Astrocyte (in vitro differentiated cells and primary cell): ENCODE results near the gene SNX27. TPM values are rescaled to one million over a fixed set of nuclear protein-coding genes. Genes with fewer than 3 reads are reported as not detected.
A peak's percentile ranks its signal among the peaks of the same experiment; 100 is the strongest.

Experiments
- DNase-seq: peaks from one replicate; pipeline ENCODE4 v3.0.0-alpha.2; 2010; ENCODE audit warnings: low read depth
- FAIRE-seq: peaks from 2 replicates; lab custom pipeline; 2011; peaks lifted over from hg19 to GRCh38; lab: Jason Lieb, UNC
- H2AFZ ChIP-seq: 2 replicates; pipeline ENCODE4 v1.6.0; 2012; ENCODE audit warnings: low read depth, low read length, inconsistent platforms
- H3K27ac ChIP-seq: 2 replicates; pipeline ENCODE4 v1.5.1; 2011; ENCODE audit warnings: low read depth, low read length, inconsistent platforms
- H3K27me3 ChIP-seq: 2 replicates; pipeline ENCODE4 v1.6.0; 2011; ENCODE audit warnings: low read length, inconsistent platforms; ENCODE audit not compliant: insufficient read depth
- H3K36me3 ChIP-seq: 2 replicates; pipeline ENCODE4 v1.5.1; 2011; ENCODE audit warnings: low read length, inconsistent platforms; ENCODE audit not compliant: insufficient read depth
- H3K4me1 ChIP-seq: 2 replicates; pipeline ENCODE4 v1.5.1; 2011; ENCODE audit warnings: low read length, inconsistent platforms; ENCODE audit not compliant: insufficient read depth
- H3K4me2 ChIP-seq: 2 replicates; pipeline ENCODE4 v1.6.0; 2012; ENCODE audit warnings: low read length, inconsistent platforms
- H3K4me3 ChIP-seq: 2 replicates; pipeline ENCODE4 v1.5.1; 2011; ENCODE audit warnings: low read depth, mild to moderate bottlenecking, low read length, inconsistent platforms; ENCODE audit not compliant: insufficient read depth
- H3K79me2 ChIP-seq: 2 replicates; pipeline ENCODE4 v1.6.0; 2012; ENCODE audit warnings: mild to moderate bottlenecking, low read length, inconsistent platforms; ENCODE audit not compliant: insufficient read depth
- H3K9ac ChIP-seq: 2 replicates; pipeline ENCODE4 v1.6.0; 2012; ENCODE audit warnings: mild to moderate bottlenecking, low read length, inconsistent platforms
- H3K9me3 ChIP-seq: 2 replicates; pipeline ENCODE4 v1.5.1; 2012; ENCODE audit warnings: low read depth, mild to moderate bottlenecking, low read length, inconsistent platforms; ENCODE audit not compliant: insufficient read depth
- H4K20me1 ChIP-seq: 2 replicates; pipeline ENCODE4 v1.6.0; 2012; ENCODE audit warnings: low read length, inconsistent platforms; ENCODE audit not compliant: insufficient read depth
- H3K27ac Mint-ChIP-seq: one replicate; pipeline ENCODE4 v1.8.0; 2021; ENCODE audit warnings: mild to moderate bottlenecking, mixed read lengths; ENCODE audit not compliant: unreplicated experiment
- H3K27me3 Mint-ChIP-seq: one replicate; pipeline ENCODE4 v1.8.0; 2021; ENCODE audit warnings: low read depth, mixed read lengths; ENCODE audit not compliant: unreplicated experiment
- H3K36me3 Mint-ChIP-seq: one replicate; pipeline ENCODE4 v1.8.0; 2021; ENCODE audit warnings: low read depth, mixed read lengths; ENCODE audit not compliant: unreplicated experiment
- H3K4me1 Mint-ChIP-seq: one replicate; pipeline ENCODE4 v1.8.0; 2021; ENCODE audit warnings: low read depth, mixed read lengths; ENCODE audit not compliant: unreplicated experiment
- H3K4me3 Mint-ChIP-seq: one replicate; pipeline ENCODE4 v1.8.0; 2021; ENCODE audit warnings: mild to moderate bottlenecking, moderate library complexity, mixed read lengths; ENCODE audit not compliant: unreplicated experiment
- H3K9me3 Mint-ChIP-seq: one replicate; pipeline ENCODE4 v1.8.0; 2021; ENCODE audit warnings: mild to moderate bottlenecking, mixed read lengths; ENCODE audit not compliant: unreplicated experiment
- EZH2 ChIP-seq: IDR thresholded peaks from 2 replicates; pipeline ENCODE4 v1.6.1; 2012; ENCODE audit warnings: mild to moderate bottlenecking, low read length, inconsistent platforms; ENCODE audit not compliant: insufficient read depth
- total RNA-seq: library from RNA; stranded (reverse); gene quantifications from 2 replicates; pipeline ENCODE4 v1.2.1, GENCODE V29; 2021
- TF ChIP-seq, protein P1 (sequence below): IDR thresholded peaks from 2 replicates; pipeline ENCODE4 v1.5.1; 2011; ENCODE audit warnings: low read depth, mild to moderate bottlenecking, inconsistent platforms, low read length, moderate library complexity; ENCODE audit not compliant: insufficient read depth

The SNX27 gene
- total RNA-seq, 1 donor from 2014 or later: 53.1 TPM

DNA sequence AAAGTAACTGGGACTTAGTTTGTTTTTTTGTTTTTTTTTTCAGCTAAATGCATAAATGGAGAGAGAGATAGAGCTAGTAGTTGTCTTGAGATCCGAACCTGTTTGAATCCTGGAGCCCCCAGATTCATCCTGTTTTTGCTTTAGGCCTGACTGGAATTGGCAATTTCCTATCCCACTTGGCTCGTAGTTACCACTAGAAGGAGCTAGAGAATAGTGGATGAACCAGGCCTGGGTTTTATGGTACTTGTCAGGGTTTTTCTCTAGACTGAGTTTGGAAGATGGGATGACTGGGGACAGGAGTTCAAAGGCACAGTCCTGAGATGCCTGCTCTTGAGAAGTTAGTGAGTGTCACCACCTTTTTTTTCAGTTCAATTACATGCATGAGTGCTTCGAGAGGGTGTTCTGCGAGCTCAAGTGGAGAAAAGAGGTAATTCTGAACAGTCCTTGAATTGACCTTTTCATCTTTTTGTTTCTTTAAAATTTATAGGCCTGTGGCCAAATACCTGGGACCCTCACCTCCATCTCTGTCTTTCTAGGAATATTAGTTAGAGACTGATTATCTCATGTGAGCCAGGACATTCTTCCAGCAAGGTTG, 81.3 kb downstream of the SNX27 start:
- TF ChIP-seq, protein P1, sequence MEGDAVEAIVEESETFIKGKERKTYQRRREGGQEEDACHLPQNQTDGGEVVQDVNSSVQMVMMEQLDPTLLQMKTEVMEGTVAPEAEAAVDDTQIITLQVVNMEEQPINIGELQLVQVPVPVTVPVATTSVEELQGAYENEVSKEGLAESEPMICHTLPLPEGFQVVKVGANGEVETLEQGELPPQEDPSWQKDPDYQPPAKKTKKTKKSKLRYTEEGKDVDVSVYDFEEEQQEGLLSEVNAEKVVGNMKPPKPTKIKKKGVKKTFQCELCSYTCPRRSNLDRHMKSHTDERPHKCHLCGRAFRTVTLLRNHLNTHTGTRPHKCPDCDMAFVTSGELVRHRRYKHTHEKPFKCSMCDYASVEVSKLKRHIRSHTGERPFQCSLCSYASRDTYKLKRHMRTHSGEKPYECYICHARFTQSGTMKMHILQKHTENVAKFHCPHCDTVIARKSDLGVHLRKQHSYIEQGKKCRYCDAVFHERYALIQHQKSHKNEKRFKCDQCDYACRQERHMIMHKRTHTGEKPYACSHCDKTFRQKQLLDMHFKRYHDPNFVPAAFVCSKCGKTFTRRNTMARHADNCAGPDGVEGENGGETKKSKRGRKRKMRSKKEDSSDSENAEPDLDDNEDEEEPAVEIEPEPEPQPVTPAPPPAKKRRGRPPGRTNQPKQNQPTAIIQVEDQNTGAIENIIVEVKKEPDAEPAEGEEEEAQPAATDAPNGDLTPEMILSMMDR: peak; percentile 71
- no peak for TF ChIP-seq EZH2
- Histone ChIP-seq H3K4me3 (no peak overlapping the region), H3K9ac (no peak overlapping the region), H3K27me3 (no peaks in the 10 kb centered on the region), H3K9me3 (no peaks in the 10 kb centered on the region), H3K4me2 (no peak overlapping the region), H3K4me1 (no peaks in the 10 kb centered on the region), H2AFZ (no peak overlapping the region), H3K79me2 (no peaks in the 10 kb centered on the region), H3K27ac (no peak overlapping the region), H4K20me1 (no peaks in the 10 kb centered on the region), H3K36me3 (peaks cover 26% of the 10 kb centered on the region)
- FAIRE-seq: no peak
- Mint-ChIP-seq H3K4me1 (peaks cover 1% of the 10 kb centered on the region), H3K27ac (peak overlapping the region; percentile 47), H3K4me3 (no peak overlapping the region), H3K36me3 (peaks cover 19% of the 10 kb centered on the region), H3K27me3 (no peaks in the 10 kb centered on the region), H3K9me3 (no peaks in the 10 kb centered on the region)
- peak; percentile 4 for DNase-seq

DNA sequence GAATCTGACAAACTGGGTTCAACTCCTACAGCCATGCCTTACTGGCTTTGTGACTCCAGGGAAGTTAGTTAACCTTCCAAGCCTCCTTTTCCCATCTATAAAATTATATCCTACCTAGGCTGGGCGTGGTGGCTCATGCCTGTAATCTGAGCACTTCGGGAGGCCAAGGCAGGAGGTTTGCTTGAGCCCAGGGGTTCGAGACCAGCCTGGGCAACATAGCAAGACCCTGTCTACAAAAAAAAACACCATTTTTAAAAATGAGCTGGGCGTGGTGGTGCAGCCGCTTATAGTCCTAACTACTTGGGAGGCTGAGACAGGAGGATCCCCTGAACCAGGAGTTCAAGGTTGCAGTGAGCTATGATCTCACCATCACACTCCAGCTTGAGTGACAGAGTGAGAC, 89.7 kb downstream of the SNX27 start:
- H2AFZ ChIP-seq: no peak overlapping the region
- DNase-seq: no peak
- no peaks in the 10 kb centered on the region for H3K79me2 ChIP-seq
- H3K9me3 Mint-ChIP-seq: no peaks in the 10 kb centered on the region
- H3K27ac Mint-ChIP-seq: no peak overlapping the region
- H3K4me2 ChIP-seq: no peak overlapping the region
- no peak overlapping the region for H3K4me3 ChIP-seq
- no peaks in the 10 kb centered on the region for H3K27me3 ChIP-seq
- peaks cover 22% of the 10 kb centered on the region for H3K36me3 Mint-ChIP-seq
- peaks cover 11% of the 10 kb centered on the region for H3K4me1 Mint-ChIP-seq
- H3K9me3 ChIP-seq: no peaks in the 10 kb centered on the region
- no peaks in the 10 kb centered on the region for H3K4me1 ChIP-seq
- H4K20me1 ChIP-seq: no peaks in the 10 kb centered on the region
- H3K27me3 Mint-ChIP-seq: no peaks in the 10 kb centered on the region
- TF ChIP-seq, protein P1: no peak
- TF ChIP-seq EZH2: no peak
- H3K9ac ChIP-seq: no peak overlapping the region
- peaks cover 9% of the 10 kb centered on the region for H3K36me3 ChIP-seq
- no peak overlapping the region for H3K27ac ChIP-seq
- FAIRE-seq: no peak
- H3K4me3 Mint-ChIP-seq: no peak overlapping the region

DNA sequence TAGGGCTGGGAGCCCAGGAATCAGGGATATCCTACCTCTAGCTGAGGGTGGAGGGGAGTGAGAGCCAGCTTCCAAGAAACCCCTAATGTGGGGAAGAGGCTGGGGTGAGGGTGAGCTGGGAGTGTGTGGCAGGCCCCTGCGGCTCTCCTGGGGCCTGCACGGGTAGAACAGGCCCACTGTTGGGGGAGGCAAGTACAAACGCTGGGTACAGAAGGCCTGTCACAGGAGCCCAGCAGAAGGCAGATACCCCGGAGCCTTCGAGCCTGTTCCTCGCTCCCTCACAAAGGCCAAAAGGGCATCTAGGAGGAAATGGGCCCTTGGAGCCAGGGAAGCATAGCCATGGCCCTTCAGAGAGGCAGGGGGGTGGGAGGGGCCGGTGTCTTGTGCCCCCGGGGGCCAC, 91.1 kb downstream of the SNX27 start:
- Histone ChIP-seq H3K9me3 (no peaks in the 10 kb centered on the region), H3K9ac (no peak overlapping the region), H3K79me2 (no peaks in the 10 kb centered on the region), H3K36me3 (peaks cover 7% of the 10 kb centered on the region), H4K20me1 (no peaks in the 10 kb centered on the region), H3K4me1 (no peaks in the 10 kb centered on the region), H2AFZ (no peak overlapping the region), H3K4me2 (no peak overlapping the region), H3K27me3 (no peaks in the 10 kb centered on the region), H3K27ac (no peak overlapping the region), H3K4me3 (no peak overlapping the region)
- Mint-ChIP-seq H3K4me3 (no peak overlapping the region), H3K9me3 (no peaks in the 10 kb centered on the region), H3K27ac (no peak overlapping the region), H3K4me1 (peaks cover 11% of the 10 kb centered on the region), H3K36me3 (peaks cover 18% of the 10 kb centered on the region), H3K27me3 (no peaks in the 10 kb centered on the region)
- DNase-seq (no peak), FAIRE-seq (no peak)
- no peak for TF ChIP-seq EZH2
- TF ChIP-seq, protein P1: no peak
